Endothelial cell of umbilical vein (primary cell): ENCODE results near the gene CLN6. TPM values are rescaled to one million over a fixed set of nuclear protein-coding genes. Genes with fewer than 3 reads are reported as not detected.

Experiments used
- BruUV-seq: library from RNA; stranded (reverse); fragments of 400-500 nt; replicated peaks from 2 replicates; lab custom pipeline; 2021; lab: Mats Ljungman, UMichigan
- CTCF ChIA-PET: fragments of 300-600, 350-600 bp; sonication (Branson Sonifier 250); formaldehyde crosslinking; loops from one replicate; lab custom pipeline; 2021; ENCODE audit warnings: antibody characterized with exemption, inconsistent platforms; lab: Charles Lee
- POLR2A ChIA-PET: fragments of 300-600, 350-600 bp; sonication (Branson Sonifier 250); formaldehyde crosslinking; loops from one replicate; lab custom pipeline; 2021; ENCODE audit warnings: antibody characterized with exemption, inconsistent platforms; lab: Charles Lee
- DNase-seq: peaks from one replicate; pipeline ENCODE4 v3.0.0-alpha.2; 2011; ENCODE audit warnings: low read depth, low spot score
- FAIRE-seq: peaks from 2 replicates; lab custom pipeline; 2011; peaks lifted over from hg19 to GRCh38; lab: Jason Lieb, UNC
- H2AFZ ChIP-seq: 2 replicates; pipeline ENCODE4 v1.6.0; 2012; ENCODE audit warnings: low read depth, low read length, control low read depth, inconsistent platforms
- H3K27ac ChIP-seq: 2 replicates; pipeline ENCODE4 v1.5.1; 2011; ENCODE audit warnings: low read depth, mild to moderate bottlenecking, control low read depth, low read length, moderate library complexity; ENCODE audit not compliant: insufficient read depth
- H3K27me3 ChIP-seq, 2 experiments: 2 replicates each; pipeline versions ENCODE4 v1.6.0 to v1.6.1; 2011; ENCODE audit warnings: low read length in 2 of 2, mixed read lengths in 1 of 2; ENCODE audit not compliant: control insufficient read depth in 2 of 2, insufficient read depth in 2 of 2
- H3K36me3 ChIP-seq, 2 experiments: 2 replicates in 1 of 2; 3 replicates in 1 of 2; pipeline ENCODE4 v1.5.1; 2011; ENCODE audit warnings: low read length in 2 of 2, mild to moderate bottlenecking in 1 of 2, moderate library complexity in 1 of 2; ENCODE audit not compliant: control insufficient read depth in 2 of 2, insufficient read depth in 2 of 2; ENCODE audit errors: extremely low read depth in 1 of 2
- H3K4me1 ChIP-seq: 3 replicates; pipeline ENCODE4 v1.5.1; 2011; ENCODE audit warnings: mild to moderate bottlenecking, low read length; ENCODE audit not compliant: control insufficient read depth, insufficient read depth; ENCODE audit errors: extremely low read depth
- H3K4me2 ChIP-seq: 2 replicates; pipeline ENCODE4 v1.6.1; 2011; ENCODE audit warnings: low read length, control low read depth, mixed read lengths; ENCODE audit not compliant: insufficient read depth
- H3K4me3 ChIP-seq, 3 experiments: fragments of 200-600 bp in 1 of 3; sonication (generic), shearing (Covaris generic) in 1 of 3; replicated peaks in 1 of 3; 2 replicates each; pipeline ENCODE4 v1.5.1; 2011 to 2016; ENCODE audit warnings: control low read depth in 3 of 3, low read length in 3 of 3, mild to moderate bottlenecking in 2 of 3, inconsistent platforms in 1 of 3, low read depth in 1 of 3, moderate library complexity in 1 of 3; ENCODE audit not compliant: insufficient read depth in 1 of 3
- H3K79me2 ChIP-seq: 2 replicates; pipeline ENCODE4 v1.6.0; 2012; ENCODE audit warnings: low read length, inconsistent platforms; ENCODE audit not compliant: control insufficient read depth, insufficient read depth
- H3K9ac ChIP-seq: replicated peaks from 2 replicates; pipeline ENCODE3; 2011; ENCODE audit warnings: low read length, control low read depth; ENCODE audit not compliant: insufficient read depth; ENCODE audit errors: extremely low read depth
- H3K9me1 ChIP-seq: replicated peaks from 3 replicates; pipeline ENCODE4 v1.6.0; 2011; ENCODE audit warnings: mild to moderate bottlenecking, low read length; ENCODE audit not compliant: control insufficient read depth, insufficient read depth; ENCODE audit errors: extremely low read depth
- H3K9me3 ChIP-seq: replicated peaks from 2 replicates; pipeline ENCODE4 v1.5.1; 2012; ENCODE audit warnings: low read length, inconsistent platforms; ENCODE audit not compliant: control insufficient read depth, insufficient read depth
- H4K20me1 ChIP-seq: replicated peaks from 2 replicates; pipeline ENCODE3; 2011; ENCODE audit warnings: mild to moderate bottlenecking, low read length; ENCODE audit not compliant: control insufficient read depth, insufficient read depth; ENCODE audit errors: extremely low read depth
- CTCF ChIP-seq, 2 donors: IDR thresholded peaks; 1 replicate in 1 of 2; 2 replicates in 1 of 2; pipeline ENCODE4 v1.5.1; 2011; ENCODE audit warnings: low read length in 2 of 2, mild to moderate bottlenecking in 2 of 2, moderate library complexity in 2 of 2, control low read depth in 1 of 2, inconsistent platforms in 1 of 2, low read depth in 1 of 2; ENCODE audit not compliant: insufficient read depth in 1 of 2; ENCODE audit errors: extremely low read depth in 1 of 2
- EZH2 ChIP-seq: IDR thresholded peaks from 2 replicates; pipeline ENCODE4 v1.6.1; 2012; ENCODE audit warnings: borderline replicate concordance, low read depth, mild to moderate bottlenecking, moderate library complexity, low read length, inconsistent platforms; ENCODE audit not compliant: severe bottlenecking
- FOS ChIP-seq: IDR thresholded peaks from 2 replicates; pipeline ENCODE4 v1.6.1; 2011; ENCODE audit warnings: mild to moderate bottlenecking, low read length, moderate library complexity, borderline replicate concordance; ENCODE audit not compliant: insufficient read depth
- JUN ChIP-seq: IDR thresholded peaks from 2 replicates; pipeline ENCODE4 v1.6.1; 2011; ENCODE audit warnings: borderline replicate concordance, low read depth; ENCODE audit not compliant: insufficient read length, insufficient read depth
- MAX ChIP-seq: IDR thresholded peaks from 2 replicates; pipeline ENCODE4 v1.6.1; 2011; ENCODE audit not compliant: insufficient read depth, insufficient read length
- MYC ChIP-seq: IDR thresholded peaks from one replicate; pipeline ENCODE4 v1.6.1; 2011; ENCODE audit warnings: mild to moderate bottlenecking, low read depth, low read length
- POLR2A ChIP-seq: IDR thresholded peaks from 2 replicates; pipeline ENCODE4 v1.6.1; 2012; ENCODE audit warnings: low read depth, mild to moderate bottlenecking, control low read depth, low read length
- POLR2AphosphoS5 ChIP-seq: IDR thresholded peaks from 2 replicates; pipeline ENCODE4 v1.6.1; 2012; ENCODE audit warnings: low read depth, mild to moderate bottlenecking, control low read depth, low read length, moderate library complexity; ENCODE audit not compliant: insufficient read depth
- dilution Hi-C: fragments of 300-500 bp; cut with MboI; formaldehyde crosslinking; loops from one replicate; pipeline ENCODE4 v1.15.0; 2019; ENCODE audit warnings: low sequenced_read_pairs; ENCODE audit not compliant: extremely low pct_ligation_motif_present
- intact Hi-C: fragments of 100-400 bp; cut with micrococcal nuclease; formaldehyde crosslinking; loops from one replicate; pipeline ENCODE4 v1.10.0; 2022
- polyA plus RNA-seq, 4 experiments: library from polyadenylated mRNA; depleted of rRNA in 3 of 4; stranded (reverse) in 3 of 4; unstranded in 1 of 4; fragments of >200 nt; gene quantifications; 2 replicates each; pipeline versions ENCODE4 v1.2.1 to v1.2.3, GENCODE V29; 2011 to 2012; ENCODE audit warnings: missing spikeins in 1 of 4
- total RNA-seq: library from RNA; stranded (reverse); gene quantifications from 2 replicates; pipeline ENCODE4 v1.2.3, GENCODE V29; 2021

Gene CLN6
- total and polyA plus RNA-seq, 2 donors (not counting 3 experiments of a cell fraction or from before 2014, with no cell fraction given) = 53.9 to 75.5 TPM

GRCh38 chr15:68210409-68210756, 19.1 kb downstream of the CLN6 start:
- H3K9ac ChIP-seq = no peak overlapping the region
- dilution Hi-C loops (no loop called here), intact Hi-C loops (loop anchor here (1.0 to 2.0 kb wide), 2 partner anchors 56 to 347 kb away; no protein-coding TSS in a partner anchor)
- FAIRE-seq = no peak
- no peaks in the 10 kb centered on the region for H3K9me3 ChIP-seq
- peaks cover 9% of the 10 kb centered on the region for H3K4me1 ChIP-seq
- CTCF ChIA-PET = interaction anchor here (0.7 to 2.6 kb wide), 5 partner anchors 9 to 347 kb away, joined by 3 to 14 read pairs (median 6); no protein-coding TSS in a partner anchor
- no peak overlapping the region for H3K27ac ChIP-seq
- POLR2A ChIA-PET = no interaction called here
- no peak for TF ChIP-seq EZH2
- no peak for TF ChIP-seq FOS
- no peak for TF ChIP-seq POLR2A
- no peak for TF ChIP-seq JUN
- no peak for TF ChIP-seq CTCF (IDR thresholded peaks at IDR 0.05; ENCODE audit: extremely low read depth in 1 of 2, insufficient read depth in 1 of 2, low read depth in 1 of 2, low read length in 2 of 2)
- no peak for TF ChIP-seq POLR2AphosphoS5
- TF ChIP-seq MAX = no peak
- TF ChIP-seq MYC = no peak
- H3K79me2 ChIP-seq = peaks cover 8% of the 10 kb centered on the region
- H3K36me3 ChIP-seq = no peaks in the 10 kb centered on the region
- H3K4me2 ChIP-seq = no peak overlapping the region
- no TSS peak for BruUV-seq
- H2AFZ ChIP-seq = no peak overlapping the region
- no peak overlapping the region for H3K4me3 ChIP-seq
- no peak for DNase-seq
- H3K9me1 ChIP-seq = no peaks in the 10 kb centered on the region
- H3K27me3 ChIP-seq = no peaks in the 10 kb centered on the region
- H4K20me1 ChIP-seq = no peaks in the 10 kb centered on the region
